Activated T-cell treated with anti-CD3 and anti-CD28 coated beads, Interleukin-2, amount 50 U/mL, for 48 hours (primary cell): ENCODE results near the gene CDK6.
A peak's percentile ranks its signal among the peaks of the same experiment; 100 is the strongest.

ENCODE experiments used
- DNase-seq, 2 experiments: peaks; one replicate each; pipeline ENCODE4 v3.0.0-alpha.2; 2020

Gene CDK6

DNA sequence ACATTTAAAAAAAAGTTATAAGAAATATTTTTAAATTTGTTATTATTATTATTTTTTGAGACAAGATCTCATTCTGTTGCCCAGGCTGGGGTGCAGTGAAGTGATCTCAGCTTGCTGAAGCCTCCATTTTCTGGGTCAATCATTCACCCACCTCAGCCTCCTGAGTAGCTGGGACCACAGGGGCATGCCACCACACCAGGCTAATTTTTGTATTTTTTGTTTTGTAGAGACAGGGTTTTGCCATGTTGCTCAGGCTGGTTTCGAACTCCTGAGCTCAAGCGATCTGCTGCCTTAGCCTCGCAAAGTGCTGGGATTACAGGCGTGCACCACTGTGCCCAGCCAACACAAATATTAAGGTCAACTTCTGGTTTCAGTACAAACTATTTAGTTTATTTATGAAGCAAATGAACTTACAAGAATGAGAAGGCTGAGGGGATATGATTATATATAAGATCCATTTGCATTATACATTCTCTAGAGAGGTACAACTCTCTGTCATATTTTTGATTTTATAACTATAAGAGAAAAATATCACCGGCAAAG, 200.3 kb downstream of the CDK6 start:
- no peak for DNase-seq

DNA sequence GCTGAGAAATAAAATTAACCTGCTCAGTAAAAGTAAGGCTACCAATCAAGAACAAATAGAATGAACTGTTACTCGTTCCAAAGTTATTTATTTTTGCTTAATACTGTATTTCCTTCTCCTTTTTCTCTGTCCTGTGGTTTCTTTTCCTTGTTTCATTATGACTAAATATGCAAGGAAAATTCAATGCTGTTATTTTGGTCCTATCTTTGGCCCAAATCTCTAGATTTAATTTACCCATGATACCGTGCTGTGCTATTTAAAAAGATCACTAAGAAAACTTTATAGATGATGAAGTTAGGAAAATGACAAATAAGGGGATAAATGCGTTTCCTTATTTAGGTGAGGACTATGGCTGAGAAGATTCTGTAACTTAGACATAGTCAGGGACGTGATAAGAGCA, 200.8 kb downstream of the CDK6 start:
- no peak for DNase-seq

DNA sequence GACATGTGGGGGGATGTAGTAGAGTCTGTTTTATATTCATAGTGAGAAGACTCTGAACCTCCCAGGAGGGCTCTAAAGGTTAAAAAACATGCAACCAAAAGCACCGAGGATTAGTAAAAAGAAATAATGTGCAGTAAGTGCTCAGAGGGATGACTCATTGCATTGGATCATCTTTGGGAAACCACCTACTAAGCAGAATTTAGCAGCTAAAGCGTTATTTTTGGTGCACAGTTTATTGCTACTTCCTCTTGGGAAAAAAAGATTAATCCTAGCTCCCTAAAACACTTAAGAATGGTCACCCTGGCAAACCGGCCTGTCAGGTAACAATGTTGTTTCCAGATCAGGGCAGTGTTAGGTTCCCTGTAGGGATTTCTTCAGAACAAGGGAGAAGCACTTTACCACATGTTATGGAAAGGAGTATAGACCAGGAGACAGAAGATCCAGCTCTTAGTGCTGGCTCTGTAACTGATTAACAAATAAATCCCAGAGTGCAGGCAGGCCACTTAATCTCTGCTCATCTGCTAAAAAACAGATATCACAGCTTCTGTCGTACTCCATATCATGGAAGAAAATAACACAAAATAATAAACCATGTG, 201.4 kb downstream of the CDK6 start:
- DNase-seq = peak in 1 of 2 experiments; percentile 54

DNA sequence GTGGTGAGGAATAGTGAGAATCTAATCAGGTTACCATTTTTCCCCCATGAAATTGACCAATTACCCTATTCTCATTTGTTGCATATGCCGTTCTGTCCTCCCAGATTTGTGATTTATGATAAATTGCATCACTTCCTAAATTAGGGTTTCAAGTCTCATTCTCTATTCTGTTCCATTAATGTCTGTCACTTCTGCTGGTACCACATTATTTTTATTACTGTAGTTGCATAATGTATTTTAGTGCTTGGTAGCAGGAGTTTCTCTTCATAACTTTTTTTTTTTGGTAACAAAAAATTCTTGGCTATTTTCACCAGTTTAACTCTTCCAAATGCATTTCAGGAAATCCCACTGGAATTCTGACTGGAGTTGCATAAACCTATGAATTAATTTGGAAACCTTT, 202.2 kb downstream of the CDK6 start:
- no peak for DNase-seq

DNA sequence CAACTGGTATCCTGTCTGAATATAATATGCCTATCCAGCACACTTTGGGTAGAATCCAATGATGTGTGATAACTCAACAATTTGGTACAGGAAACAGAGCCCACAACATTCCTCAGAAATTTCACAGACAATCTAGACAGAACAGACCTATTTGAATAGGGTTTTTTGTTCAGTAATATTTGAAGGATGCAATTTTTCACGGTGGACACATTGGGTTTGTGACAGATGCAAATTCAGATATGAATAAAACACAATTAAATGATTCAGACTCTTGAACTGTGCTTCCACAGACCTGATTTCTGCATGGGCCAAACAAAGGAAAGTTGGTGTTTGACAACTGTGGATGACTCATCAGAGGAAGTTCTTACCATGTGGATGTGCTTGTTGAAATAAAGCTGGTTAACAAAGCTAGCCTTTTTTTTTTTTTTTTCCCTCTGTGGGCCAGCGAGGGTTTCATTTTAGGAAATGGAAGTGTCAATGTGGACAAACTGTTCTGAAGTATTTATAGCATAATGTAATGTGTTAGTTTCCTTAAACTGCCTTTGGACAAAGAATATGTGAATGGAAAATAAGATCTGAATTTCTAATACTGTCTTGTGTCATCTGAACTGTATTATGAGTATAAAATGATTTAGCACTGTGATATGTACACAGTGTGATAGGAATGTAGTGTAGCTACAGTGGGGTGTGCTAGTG, 203.0 kb downstream of the CDK6 start:
- DNase-seq = no peak

DNA sequence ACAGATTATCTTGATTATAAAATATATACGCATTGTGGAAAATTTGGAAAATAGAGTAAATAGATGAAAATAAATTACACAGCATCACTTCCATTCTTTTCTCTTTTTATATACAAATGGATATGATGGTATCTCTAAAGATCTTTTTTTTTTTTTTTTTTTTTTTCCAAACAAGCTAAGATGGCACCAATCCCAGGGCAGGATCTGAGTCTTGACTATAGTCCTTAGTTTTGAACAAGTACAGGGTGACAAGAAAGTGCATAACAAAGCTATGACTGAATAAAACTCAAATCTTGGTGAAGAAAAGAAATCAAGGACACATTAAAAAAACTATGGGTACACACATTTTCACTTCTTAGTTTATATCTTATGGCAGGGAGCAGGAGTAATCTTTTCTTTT, 203.6 kb downstream of the CDK6 start:
- no peak for DNase-seq

DNA sequence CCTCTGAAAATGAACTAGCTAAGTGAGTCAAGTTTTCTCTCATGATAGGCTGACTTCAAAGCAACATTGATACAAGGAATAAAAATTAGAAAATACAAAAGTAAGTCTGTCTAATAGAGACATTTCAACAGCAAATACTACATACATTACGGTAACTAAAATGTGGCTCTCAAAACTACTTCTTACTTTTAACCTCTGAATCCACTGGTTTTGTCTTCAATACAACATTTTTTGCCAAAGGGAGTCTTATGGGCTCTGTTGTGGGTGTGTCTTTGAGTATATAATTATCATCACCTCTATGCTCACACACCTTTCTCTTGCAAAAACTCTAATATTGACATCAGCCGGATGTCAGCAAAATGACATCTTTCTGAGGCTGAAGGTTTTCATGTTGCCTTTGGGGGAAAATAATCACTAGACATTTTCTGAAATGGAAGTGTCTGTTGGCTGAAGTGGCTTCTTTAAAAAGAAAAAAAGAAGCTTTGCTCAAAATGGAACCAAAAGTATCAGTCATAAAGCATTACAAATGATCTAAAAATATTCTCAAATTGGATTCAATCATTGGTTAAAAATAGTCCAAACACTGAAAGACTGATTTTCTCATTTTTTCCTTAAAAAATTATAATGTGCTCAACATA, 204.4 kb downstream of the CDK6 start:
- no peak for DNase-seq

DNA sequence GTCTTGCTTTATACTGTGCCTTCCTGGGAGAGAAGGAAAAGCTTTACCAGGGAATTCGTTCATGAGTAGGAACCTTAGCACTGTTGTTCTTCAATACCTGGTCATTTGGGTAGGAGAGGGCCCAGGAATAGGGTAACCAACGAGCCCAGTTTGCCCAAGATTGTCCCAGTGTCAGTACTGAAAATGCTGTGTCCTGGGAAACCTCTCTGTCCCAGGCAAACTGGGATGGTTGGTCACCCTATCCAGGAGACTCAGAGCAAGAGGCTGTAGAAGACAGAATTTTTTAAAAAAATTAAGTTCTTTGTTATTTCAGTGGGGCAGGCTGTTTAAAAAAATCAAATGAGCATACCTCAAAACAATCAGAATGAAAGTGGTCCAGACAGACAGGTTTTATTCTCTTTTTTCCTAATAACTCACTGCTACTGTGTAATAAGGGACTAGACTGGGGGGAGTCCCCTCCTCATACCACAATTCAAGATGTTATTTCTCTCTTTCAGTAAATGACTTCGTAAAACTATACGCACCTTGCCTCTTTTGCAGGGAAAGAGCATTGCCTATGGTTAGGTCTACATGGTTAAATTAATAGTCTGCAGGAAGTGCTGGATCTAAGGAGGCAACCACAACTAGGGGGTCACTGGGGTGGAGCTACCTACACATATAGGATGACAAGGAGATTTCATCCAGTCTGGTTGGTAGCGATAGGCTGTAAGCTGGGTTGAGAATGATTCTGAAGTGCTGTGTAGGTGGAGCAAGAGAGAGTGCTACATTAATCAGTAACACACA, 205.1 kb downstream of the CDK6 start:
- DNase-seq = peak; percentile 70 to 76

DNA sequence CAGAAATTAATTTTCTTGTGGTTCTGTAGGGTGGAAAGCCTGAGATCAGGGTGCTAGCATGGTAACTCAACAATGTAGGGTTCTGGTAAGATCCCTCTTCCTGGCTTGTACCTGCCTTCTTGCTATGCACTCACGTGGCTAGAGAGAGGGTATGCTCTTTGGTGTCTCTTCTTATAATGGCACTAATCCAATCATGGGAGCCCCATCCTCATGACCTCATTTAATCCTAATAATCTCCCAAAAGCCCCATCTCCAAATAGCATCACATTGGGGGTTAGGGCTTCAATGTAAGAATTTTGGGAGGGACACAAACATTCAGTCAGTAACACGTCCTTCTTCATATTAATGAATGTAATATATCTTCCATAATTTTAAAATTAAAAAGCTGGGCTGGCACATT, 206.6 kb downstream of the CDK6 start:
- DNase-seq = no peak

DNA sequence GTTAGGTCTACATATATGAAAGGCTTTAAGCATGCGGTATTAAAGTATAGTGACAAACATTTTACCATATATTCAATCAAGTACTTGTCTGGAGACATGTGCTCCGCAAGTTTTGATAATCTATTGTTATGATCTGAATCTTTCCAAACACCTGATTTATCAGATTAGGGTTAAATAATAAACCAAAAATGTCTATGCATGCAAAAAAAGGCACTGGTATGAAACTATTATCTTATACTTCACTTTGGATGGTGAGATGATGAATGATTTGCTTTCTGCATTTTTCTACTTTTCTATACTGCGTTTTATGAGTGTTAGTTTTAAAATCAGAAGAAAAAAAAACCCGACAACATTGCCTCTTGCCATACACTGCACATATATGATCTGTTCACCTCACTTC, 208.4 kb downstream of the CDK6 start:
- DNase-seq = no peak

DNA sequence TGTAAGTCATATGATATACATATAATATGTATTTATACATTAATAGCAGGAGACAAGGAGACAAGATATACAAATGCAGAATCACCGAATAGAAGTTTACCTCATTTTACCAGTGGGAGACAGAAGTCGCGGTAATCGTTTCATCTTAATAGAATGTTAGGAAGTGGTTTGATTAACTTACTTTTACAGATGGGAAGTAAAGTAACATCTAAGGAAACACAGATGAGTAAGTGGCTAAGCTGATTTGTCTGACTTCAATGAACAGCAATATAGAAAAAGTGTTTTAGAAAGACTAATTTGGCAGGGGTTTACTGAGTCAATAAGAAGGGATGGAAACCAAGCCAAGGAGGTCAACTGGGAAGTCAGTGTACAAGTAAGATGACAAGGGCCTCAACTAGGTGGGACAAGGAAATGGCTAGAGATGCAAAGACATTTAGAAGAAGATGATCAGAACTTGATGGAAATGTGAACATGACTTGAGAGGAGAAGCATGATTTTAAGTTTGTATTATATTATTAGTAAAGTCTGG, 210.0 kb downstream of the CDK6 start:
- DNase-seq = no peak

DNA sequence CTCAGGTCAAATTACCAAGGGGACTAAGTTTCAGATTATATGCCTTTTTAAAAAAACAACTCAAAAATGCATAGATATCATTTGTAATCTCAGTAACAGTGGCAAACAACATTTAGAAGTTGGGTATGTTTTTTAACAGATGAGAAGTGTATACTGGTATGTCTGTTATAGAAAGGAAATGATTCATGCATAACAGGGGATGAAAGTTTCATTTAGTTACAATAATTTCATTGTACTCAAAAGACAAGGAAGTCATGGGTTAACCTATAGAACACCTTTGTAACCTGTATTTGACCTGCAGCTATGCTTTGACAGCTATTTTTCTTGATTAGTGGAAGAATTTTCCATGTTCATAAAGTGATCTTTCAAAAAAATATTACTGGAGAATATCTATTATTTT, 210.8 kb downstream of the CDK6 start:
- DNase-seq = no peak

DNA sequence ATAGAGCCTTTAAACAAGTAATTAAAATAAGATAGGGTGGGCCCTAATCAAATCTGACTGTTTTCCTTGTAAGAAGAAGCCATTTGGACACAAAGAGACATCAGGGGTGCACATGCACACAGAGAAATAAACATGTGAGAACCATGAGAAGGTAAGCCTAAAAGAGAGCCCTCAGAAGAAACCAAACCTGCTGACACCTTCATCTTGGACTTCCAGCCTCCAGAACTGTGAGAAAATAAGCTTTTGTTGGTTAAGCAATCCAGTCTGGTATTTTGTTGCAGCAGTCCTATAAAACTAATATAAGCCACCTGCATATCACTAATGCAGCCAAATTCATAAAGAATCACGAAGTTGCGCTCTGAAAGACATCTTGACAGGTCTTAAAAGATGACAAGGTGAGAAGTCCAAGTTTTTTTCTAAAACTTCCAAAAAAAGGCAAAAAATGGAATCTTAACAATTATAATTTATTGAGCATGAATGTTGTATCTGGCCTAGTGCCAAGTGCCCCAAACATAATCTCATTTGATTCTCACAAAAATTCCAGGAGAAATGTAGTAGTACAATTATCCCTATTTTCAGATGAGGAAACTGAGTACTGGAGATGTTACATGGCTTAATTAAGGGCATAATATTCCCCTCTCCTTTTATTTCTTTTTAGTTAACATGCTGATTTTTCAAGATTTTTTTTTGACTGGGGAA, 211.9 kb downstream of the CDK6 start:
- no peak for DNase-seq

DNA sequence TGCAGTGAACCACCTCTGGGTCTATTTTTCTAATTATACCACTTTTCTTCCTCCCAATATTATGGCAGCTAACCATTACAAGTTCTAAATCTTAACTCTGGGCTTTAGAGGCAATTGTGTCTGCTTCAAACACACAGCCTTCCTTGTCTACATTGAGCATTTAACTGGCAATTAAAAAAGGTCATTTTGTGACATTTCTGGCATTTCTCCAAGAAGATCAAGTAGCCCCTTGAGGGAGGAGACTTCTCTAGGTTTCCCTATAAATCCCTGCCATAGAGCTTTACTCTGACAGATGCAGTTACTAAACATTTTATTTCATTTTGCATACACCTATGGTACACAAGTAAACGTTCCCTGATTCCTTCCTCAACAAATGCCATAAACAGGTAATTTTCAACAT, 212.8 kb downstream of the CDK6 start:
- DNase-seq = no peak

DNA sequence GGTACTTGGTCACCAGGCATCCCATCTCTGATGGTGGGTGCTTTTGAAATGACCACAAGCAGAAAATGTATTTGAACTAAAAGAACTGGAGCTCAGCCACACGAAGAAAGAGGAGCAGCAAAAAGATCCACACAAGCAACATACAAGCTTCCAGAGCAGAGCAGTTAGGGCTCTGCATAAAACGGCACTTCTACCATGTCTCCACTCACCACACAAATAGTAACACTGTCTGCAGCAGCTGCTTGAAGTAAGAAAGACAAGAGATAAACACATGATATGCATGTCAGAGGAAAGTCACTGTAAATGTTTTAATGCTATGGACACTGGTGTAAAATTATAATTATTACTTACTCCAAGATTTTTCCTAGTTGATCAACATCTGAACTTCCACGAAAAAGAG, 213.7 kb downstream of the CDK6 start:
- DNase-seq = no peak

DNA sequence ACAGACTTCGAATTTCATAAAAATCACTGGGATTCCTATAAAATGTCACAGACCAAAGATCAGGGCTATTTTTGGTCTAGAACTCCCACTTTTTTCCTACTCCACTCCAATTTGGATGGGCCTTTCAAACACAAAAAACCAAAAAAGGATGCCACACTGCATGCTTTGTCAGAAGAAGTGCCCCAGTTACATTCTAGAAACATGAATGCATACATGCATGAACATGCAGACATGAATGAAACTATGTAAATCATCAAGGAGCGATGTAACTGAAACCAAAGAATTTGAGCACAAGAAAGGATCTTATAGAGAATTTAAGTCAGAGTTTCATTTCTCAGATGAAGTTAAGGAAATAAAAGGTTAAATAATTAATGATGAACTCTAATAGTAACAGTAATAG, 214.3 kb downstream of the CDK6 start:
- DNase-seq = no peak

DNA sequence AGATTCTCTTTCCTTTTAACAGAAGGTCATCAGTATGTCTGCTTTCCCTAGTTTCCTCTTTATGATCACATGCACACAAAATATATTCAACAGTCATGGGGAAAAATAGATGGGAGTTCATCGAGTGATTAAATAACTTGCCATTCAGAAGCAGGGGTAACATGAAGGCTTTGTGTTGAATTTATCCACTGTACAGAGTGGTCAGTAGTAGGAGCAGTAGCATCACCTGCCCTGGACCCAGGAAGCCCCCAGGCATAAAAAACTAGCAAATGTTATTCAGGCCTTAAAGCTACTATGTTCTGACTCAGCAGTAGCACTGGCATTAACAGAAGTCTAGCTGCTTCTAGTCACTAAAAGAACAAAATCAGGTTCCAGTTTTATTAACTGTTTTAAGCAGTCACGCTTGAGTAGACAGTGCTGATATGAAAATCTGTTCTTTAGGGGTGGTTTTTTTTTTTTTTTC, 214.8 kb downstream of the CDK6 start:
- DNase-seq = no peak

DNA sequence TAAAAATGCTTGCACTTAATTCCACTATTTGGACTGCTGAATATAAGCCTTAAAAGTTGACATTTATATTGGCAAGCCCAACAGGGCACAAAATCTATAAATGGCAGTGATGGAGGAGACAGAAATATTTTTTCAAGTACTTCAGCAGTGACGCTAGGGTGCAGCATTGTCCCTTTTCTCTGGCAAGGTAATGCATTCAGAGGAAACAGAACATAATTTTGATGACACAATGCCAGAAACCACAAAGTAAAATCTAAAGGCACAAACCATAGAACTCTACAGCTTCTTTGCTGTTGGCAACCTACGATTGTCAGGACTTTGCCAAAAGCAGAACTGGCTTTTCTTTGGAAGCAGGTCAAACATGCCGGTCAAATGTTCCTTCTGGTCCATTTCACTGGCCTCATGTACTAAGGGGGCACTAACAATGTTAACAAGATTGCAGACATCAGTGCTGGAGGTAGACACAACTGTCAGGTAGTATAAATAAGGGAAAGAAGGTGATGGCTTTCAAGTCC, 215.3 kb downstream of the CDK6 start:
- DNase-seq = peak; percentile 65 to 81

DNA sequence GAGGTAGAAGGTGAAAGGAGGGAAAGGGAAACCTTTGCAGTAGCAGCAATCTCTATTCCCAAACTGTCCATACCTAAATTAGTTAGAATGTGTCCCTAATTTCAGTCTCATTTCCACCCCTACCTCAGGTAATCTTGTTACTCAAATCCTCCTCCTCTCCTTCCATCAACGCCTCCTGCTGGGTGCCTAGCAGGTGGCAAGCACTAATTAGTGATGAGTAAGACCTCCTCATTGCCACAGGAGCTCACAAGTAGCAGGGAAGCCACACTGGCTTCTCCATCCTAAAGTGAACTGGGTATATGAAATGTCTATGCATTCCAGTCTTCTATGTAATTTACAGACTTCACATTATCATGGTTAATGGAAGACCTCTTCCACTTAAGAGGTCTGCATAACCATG, 220.5 kb downstream of the CDK6 start:
- no peak for DNase-seq

DNA sequence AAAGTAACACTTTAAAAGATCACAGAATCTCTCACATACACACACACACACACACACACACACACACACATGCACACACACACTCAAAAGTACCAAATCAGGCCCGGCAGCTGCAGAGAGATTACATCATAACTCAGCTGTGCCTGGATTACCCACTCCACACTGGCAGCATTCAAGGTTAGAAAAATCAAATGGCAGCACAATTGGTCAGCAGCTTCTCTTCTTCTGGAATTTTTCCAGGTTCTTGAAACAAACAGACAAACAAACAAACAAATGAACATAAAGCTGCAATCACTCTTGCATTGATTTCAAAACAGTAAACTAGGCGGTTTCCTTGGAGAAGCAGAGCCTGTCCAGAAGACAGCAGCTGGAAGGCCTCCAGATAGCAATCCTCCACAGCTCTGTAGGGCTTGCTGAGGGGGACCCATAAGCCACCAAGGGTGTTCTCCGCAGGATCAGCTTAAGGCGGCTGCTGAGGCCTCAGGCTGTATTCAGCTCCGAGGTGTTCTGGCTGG, 221.7 kb downstream of the CDK6 start:
- no peak for DNase-seq

DNA sequence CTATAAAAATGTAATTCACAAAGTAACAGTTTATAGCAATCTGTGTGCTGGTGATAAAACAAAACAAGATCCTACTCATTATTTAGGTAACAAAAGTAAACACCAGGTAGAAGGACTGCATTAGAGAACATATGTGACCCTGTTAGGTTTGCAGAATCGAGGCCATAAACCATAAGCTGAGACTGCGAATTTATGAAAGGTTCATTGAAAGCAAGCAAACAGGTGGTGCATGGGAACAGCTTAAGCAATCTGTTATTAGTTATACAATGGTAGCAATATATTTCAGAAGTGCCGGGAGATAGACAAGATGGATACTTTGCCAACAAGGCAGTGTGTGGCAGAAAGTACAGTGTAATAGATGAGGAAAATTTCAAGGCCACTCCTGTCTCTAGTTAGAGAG, 222.7 kb downstream of the CDK6 start:
- DNase-seq = no peak

DNA sequence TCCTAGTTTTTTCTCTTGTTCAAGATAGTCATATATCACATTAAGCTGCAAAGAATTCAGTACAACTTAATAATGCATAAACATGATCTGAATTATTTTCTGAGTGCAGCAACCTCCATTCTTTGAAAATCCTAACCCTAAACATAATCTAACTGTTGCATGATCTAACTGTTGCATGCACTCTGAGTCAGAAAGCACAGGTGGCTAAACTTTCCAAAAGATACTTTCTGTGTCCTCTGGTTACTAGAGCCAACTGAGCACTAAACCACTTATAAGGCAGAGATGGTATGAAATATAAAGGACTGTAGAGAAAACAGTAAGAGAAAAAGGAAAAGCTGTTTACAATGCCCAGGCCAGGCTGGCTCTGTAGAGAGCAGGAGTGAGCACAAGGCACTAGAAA, 223.2 kb downstream of the CDK6 start:
- DNase-seq = no peak
